Measurements from ENCODE around the gene HECTD3.
A peak's percentile ranks its signal among the peaks of the same experiment; 100 is the strongest.

DNA sequence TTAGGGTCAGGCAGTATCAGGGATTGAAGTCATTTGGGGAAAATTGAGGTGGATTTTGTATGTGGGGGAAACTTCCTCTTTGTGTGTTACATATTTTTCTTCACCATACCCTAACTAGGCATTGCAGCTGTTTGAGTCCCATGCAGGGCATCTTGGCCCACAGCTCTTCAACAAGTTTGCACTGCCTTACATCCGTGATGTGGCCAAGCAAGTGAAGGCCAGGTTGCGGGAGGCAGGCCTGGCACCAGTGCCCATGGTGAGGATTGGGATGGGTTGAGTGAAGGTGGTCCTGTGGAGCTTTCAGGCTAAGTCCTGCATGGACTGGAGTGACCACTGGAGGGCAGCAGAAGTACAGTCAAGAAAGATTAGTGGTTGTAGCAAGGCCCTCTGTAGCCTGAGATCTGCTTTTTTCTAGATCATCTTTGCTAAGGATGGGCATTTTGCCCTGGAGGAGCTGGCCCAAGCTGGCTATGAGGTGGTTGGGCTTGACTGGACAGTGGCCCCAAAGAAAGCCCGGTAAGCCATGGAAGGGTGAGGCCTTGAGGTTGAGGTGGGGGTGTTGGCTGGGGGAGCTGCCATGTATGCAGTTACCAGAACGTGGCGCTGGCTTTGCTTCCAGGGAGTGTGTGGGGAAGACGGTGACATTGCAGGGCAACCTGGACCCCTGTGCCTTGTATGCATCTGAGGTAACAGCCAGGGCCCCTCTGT lies 3.4 kb upstream of the HECTD3 start:
- TF ChIP-seq, protein P1, sequence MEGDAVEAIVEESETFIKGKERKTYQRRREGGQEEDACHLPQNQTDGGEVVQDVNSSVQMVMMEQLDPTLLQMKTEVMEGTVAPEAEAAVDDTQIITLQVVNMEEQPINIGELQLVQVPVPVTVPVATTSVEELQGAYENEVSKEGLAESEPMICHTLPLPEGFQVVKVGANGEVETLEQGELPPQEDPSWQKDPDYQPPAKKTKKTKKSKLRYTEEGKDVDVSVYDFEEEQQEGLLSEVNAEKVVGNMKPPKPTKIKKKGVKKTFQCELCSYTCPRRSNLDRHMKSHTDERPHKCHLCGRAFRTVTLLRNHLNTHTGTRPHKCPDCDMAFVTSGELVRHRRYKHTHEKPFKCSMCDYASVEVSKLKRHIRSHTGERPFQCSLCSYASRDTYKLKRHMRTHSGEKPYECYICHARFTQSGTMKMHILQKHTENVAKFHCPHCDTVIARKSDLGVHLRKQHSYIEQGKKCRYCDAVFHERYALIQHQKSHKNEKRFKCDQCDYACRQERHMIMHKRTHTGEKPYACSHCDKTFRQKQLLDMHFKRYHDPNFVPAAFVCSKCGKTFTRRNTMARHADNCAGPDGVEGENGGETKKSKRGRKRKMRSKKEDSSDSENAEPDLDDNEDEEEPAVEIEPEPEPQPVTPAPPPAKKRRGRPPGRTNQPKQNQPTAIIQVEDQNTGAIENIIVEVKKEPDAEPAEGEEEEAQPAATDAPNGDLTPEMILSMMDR (IDR thresholded peaks at IDR 0.05; ENCODE audit: low read depth, low read length, missing input control) = peak; percentile 83
- TF ChIP-seq, protein P2, sequence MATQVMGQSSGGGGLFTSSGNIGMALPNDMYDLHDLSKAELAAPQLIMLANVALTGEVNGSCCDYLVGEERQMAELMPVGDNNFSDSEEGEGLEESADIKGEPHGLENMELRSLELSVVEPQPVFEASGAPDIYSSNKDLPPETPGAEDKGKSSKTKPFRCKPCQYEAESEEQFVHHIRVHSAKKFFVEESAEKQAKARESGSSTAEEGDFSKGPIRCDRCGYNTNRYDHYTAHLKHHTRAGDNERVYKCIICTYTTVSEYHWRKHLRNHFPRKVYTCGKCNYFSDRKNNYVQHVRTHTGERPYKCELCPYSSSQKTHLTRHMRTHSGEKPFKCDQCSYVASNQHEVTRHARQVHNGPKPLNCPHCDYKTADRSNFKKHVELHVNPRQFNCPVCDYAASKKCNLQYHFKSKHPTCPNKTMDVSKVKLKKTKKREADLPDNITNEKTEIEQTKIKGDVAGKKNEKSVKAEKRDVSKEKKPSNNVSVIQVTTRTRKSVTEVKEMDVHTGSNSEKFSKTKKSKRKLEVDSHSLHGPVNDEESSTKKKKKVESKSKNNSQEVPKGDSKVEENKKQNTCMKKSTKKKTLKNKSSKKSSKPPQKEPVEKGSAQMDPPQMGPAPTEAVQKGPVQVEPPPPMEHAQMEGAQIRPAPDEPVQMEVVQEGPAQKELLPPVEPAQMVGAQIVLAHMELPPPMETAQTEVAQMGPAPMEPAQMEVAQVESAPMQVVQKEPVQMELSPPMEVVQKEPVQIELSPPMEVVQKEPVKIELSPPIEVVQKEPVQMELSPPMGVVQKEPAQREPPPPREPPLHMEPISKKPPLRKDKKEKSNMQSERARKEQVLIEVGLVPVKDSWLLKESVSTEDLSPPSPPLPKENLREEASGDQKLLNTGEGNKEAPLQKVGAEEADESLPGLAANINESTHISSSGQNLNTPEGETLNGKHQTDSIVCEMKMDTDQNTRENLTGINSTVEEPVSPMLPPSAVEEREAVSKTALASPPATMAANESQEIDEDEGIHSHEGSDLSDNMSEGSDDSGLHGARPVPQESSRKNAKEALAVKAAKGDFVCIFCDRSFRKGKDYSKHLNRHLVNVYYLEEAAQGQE (IDR thresholded peaks at IDR 0.05) = no peak
- TF ChIP-seq, protein P3, sequence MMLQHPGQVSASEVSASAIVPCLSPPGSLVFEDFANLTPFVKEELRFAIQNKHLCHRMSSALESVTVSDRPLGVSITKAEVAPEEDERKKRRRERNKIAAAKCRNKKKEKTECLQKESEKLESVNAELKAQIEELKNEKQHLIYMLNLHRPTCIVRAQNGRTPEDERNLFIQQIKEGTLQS (IDR thresholded peaks at IDR 0.05) = no peak
- TF ChIP-seq EGR1 (IDR thresholded peaks at IDR 0.05; ENCODE audit: low read depth in 2 of 2) (no peak), TAF1 (conservative IDR thresholded peaks at IDR 0.05) (no peak), YY1 (IDR thresholded peaks at IDR 0.05) (no peak), SP1 (IDR thresholded peaks at IDR 0.05) (no peak), GABPA (IDR thresholded peaks at IDR 0.05 in 1 of 2, conservative IDR thresholded peaks at IDR 0.05 in 1 of 2) (no peak)
- TF ChIP-seq, protein P4, sequence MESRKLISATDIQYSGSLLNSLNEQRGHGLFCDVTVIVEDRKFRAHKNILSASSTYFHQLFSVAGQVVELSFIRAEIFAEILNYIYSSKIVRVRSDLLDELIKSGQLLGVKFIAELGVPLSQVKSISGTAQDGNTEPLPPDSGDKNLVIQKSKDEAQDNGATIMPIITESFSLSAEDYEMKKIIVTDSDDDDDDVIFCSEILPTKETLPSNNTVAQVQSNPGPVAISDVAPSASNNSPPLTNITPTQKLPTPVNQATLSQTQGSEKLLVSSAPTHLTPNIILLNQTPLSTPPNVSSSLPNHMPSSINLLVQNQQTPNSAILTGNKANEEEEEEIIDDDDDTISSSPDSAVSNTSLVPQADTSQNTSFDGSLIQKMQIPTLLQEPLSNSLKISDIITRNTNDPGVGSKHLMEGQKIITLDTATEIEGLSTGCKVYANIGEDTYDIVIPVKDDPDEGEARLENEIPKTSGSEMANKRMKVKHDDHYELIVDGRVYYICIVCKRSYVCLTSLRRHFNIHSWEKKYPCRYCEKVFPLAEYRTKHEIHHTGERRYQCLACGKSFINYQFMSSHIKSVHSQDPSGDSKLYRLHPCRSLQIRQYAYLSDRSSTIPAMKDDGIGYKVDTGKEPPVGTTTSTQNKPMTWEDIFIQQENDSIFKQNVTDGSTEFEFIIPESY (IDR thresholded peaks at IDR 0.05) = no peak
- TF ChIP-seq, protein P5, sequence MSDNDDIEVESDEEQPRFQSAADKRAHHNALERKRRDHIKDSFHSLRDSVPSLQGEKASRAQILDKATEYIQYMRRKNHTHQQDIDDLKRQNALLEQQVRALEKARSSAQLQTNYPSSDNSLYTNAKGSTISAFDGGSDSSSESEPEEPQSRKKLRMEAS (IDR thresholded peaks at IDR 0.05) = no peak

Measured in liver (tissue), 3 donors.